A549 (cell line): ENCODE measurements around the gene RAD50. TPM values are rescaled to one million over a fixed set of nuclear protein-coding genes. Genes with fewer than 3 reads are reported as not detected.

ENCODE experiments used
- ATAC-seq, 2 experiments: fragments of 200-7000 bp in 1 of 2; fragments of >200 bp in 1 of 2; cut with Nextera tagmentation in 1 of 2; cut with Tn5 transposase in 1 of 2; 3 replicates each; pipeline versions ENCODE4 v1.8.0 to v1.9.1; 2018 to 2020; ENCODE audit warnings: mild to moderate bottlenecking in 1 of 2, moderate library complexity in 1 of 2
- CTCF ChIA-PET: fragments of 300-600 bp; sonication (Branson Sonifier 250); formaldehyde crosslinking; extraction: SDS; loops from one replicate; lab custom pipeline; 2021; ENCODE audit warnings: antibody characterized with exemption, inconsistent platforms; lab: Yijun Ruan, JAX
- POLR2A ChIA-PET: fragments of 350-600 bp; formaldehyde crosslinking; extraction: SDS; loops from one replicate; lab custom pipeline; 2021; ENCODE audit warnings: antibody characterized with exemption, inconsistent platforms; lab: Yijun Ruan, JAX
- DNase-seq, 2 experiments: peaks; one replicate each; pipeline versions ENCODE4 v3.0.0 to v3.0.0-alpha.2; 2011 to 2016; ENCODE audit warnings: low read depth in 1 of 2, low spot score in 1 of 2
- FAIRE-seq: peaks from 2 replicates; lab custom pipeline; 2011; peaks lifted over from hg19 to GRCh38; lab: Jason Lieb, UNC
- H3K27ac ChIP-seq, 2 experiments: fragments of >200 bp; sonication (Bioruptor Twin); formaldehyde crosslinking; 3 replicates each; pipeline ENCODE4 v1.5.1; 2016 to 2017
- H3K4me1 ChIP-seq: fragments of >200 bp; sonication (Bioruptor Twin); formaldehyde crosslinking; 3 replicates; pipeline ENCODE4 v1.6.1; 2016
- H3K4me2 ChIP-seq: fragments of >200 bp; sonication (Bioruptor Twin); formaldehyde crosslinking; 3 replicates; pipeline ENCODE4 v1.6.1; 2016
- H3K4me3 ChIP-seq: fragments of >200 bp; sonication (Bioruptor Twin); formaldehyde crosslinking; 3 replicates; pipeline ENCODE4 v1.5.1; 2016
- H3K9me3 ChIP-seq: fragments of >200 bp; sonication (Bioruptor Twin); formaldehyde crosslinking; 3 replicates; pipeline ENCODE4 v1.6.1; 2016
- CBX8 ChIP-seq: fragments of 200-600 bp; sonication (generic); IDR thresholded peaks from 2 replicates; pipeline ENCODE4 v1.6.1; 2016
- CHD2 ChIP-seq: fragments of 150-350 bp; IDR thresholded peaks from 2 replicates; pipeline ENCODE4 v1.6.1; 2014; ENCODE audit warnings: low read length; ENCODE audit not compliant: partially characterized antibody
- CHD4 ChIP-seq: fragments of 200-600 bp; sonication (generic); IDR thresholded peaks from 2 replicates; pipeline ENCODE4 v1.6.1; 2016; ENCODE audit warnings: antibody characterized with exemption, mild to moderate bottlenecking, borderline replicate concordance
- EHMT2 ChIP-seq: fragments of 200-600 bp; sonication (generic); IDR thresholded peaks from 2 replicates; pipeline ENCODE4 v1.6.1; 2016; ENCODE audit warnings: antibody characterized with exemption, low read depth, mild to moderate bottlenecking, moderate library complexity
- ESRRA ChIP-seq: fragments of 150-350 bp; IDR thresholded peaks from 2 replicates; pipeline ENCODE4 v1.6.1; 2014; ENCODE audit warnings: mild to moderate bottlenecking, low read length, borderline replicate concordance
- FOSL2 ChIP-seq, 2 experiments: fragments of 450-650 bp in 1 of 2; fragments of >200 bp in 1 of 2; sonication (Bioruptor Twin) in 1 of 2; formaldehyde crosslinking; IDR thresholded peaks; 2 replicates each; pipeline versions ENCODE4 v1.5.0 to v1.6.1; 2016 to 2020; ENCODE audit warnings: mild to moderate bottlenecking in 1 of 2, moderate library complexity in 1 of 2
- GATA3 ChIP-seq: IDR thresholded peaks from 2 replicates; pipeline ENCODE4 v1.6.1; 2012; ENCODE audit warnings: borderline replicate concordance
- HDAC2 ChIP-seq: fragments of 200-600 bp; sonication (generic); IDR thresholded peaks from 2 replicates; pipeline ENCODE4 v1.6.1; 2016
- JUN ChIP-seq, 2 experiments: fragments of >200 bp; sonication (Bioruptor Twin); formaldehyde crosslinking; IDR thresholded peaks; 2 replicates in 1 of 2; 3 replicates in 1 of 2; pipeline ENCODE4 v1.6.1; 2016 to 2017
- JUNB ChIP-seq: fragments of >200 bp; sonication (Bioruptor Twin); formaldehyde crosslinking; IDR thresholded peaks from 2 replicates; pipeline ENCODE4 v1.6.1; 2016
- KDM1A ChIP-seq: fragments of 200-600 bp; sonication (generic); IDR thresholded peaks from 2 replicates; pipeline ENCODE4 v1.6.1; 2016; ENCODE audit warnings: low read depth, mild to moderate bottlenecking
- KDM5A ChIP-seq: fragments of 200-600 bp; sonication (generic); IDR thresholded peaks from 2 replicates; pipeline ENCODE4 v1.6.1; 2016; ENCODE audit warnings: antibody characterized with exemption, mild to moderate bottlenecking
- MAFK ChIP-seq: fragments of 450-650 bp; IDR thresholded peaks from 2 replicates; pipeline ENCODE4 v1.6.1; 2014; ENCODE audit not compliant: partially characterized antibody
- NPAS2 ChIP-seq: fragments of 250-450 bp; sonication (Bioruptor Pico); IDR thresholded peaks from 2 replicates; pipeline ENCODE4 v1.8.0; 2022; ENCODE audit warnings: mild to moderate bottlenecking, moderate library complexity, borderline replicate concordance
- NR3C1 ChIP-seq: fragments of >200 bp; sonication (Bioruptor Twin); formaldehyde crosslinking; IDR thresholded peaks from 3 replicates; pipeline ENCODE4 v1.6.1; 2017
- RAD21 ChIP-seq, 2 experiments: fragments of >200 bp in 1 of 2; sonication (Bioruptor Twin) in 1 of 2; formaldehyde crosslinking in 1 of 2; IDR thresholded peaks in 1 of 2; conservative IDR thresholded peaks in 1 of 2; 2 replicates in 1 of 2; 3 replicates in 1 of 2; pipeline ENCODE4 v1.6.1; 2012 to 2018; ENCODE audit warnings: inconsistent platforms in 1 of 2
- RARB ChIP-seq: fragments of 250-450 bp; sonication (Bioruptor Pico); IDR thresholded peaks from 2 replicates; pipeline ENCODE4 v1.8.0; 2021; ENCODE audit warnings: mild to moderate bottlenecking, moderate library complexity
- RFX5 ChIP-seq: fragments of 450-650 bp; IDR thresholded peaks from 2 replicates; pipeline ENCODE4 v1.7.1; 2014; ENCODE audit warnings: antibody characterized with exemption, mild to moderate bottlenecking, moderate library complexity
- RNF2 ChIP-seq: fragments of 200-600 bp; sonication (generic); IDR thresholded peaks from 2 replicates; pipeline ENCODE4 v1.6.1; 2016; ENCODE audit warnings: low read depth, mild to moderate bottlenecking, antibody characterized with exemption, moderate library complexity, borderline replicate concordance
- SMC3 ChIP-seq: fragments of >200 bp; sonication (Bioruptor Twin); formaldehyde crosslinking; IDR thresholded peaks from 3 replicates; pipeline ENCODE4 v1.6.1; 2018; ENCODE audit warnings: inconsistent platforms
- SREBF2 ChIP-seq: fragments of 450-650 bp; IDR thresholded peaks from 2 replicates; pipeline ENCODE4 v1.6.1; 2014; ENCODE audit warnings: mild to moderate bottlenecking, moderate library complexity
- TFCP2L1 ChIP-seq: fragments of 250-450 bp; sonication (Bioruptor Pico); IDR thresholded peaks from 2 replicates; pipeline ENCODE4 v1.5.0; 2021; ENCODE audit warnings: mild to moderate bottlenecking
- TP53 ChIP-seq: fragments of 250-450 bp; sonication (Bioruptor Pico); IDR thresholded peaks from 2 replicates; pipeline ENCODE4 v1.5.0; 2021; ENCODE audit warnings: mild to moderate bottlenecking, moderate library complexity
- ZC3H11A ChIP-seq: fragments of 450-650 bp; IDR thresholded peaks from 2 replicates; pipeline ENCODE4 v1.6.1; 2014; ENCODE audit warnings: antibody characterized with exemption, mild to moderate bottlenecking
- ZFP36 ChIP-seq: fragments of 450-650 bp; IDR thresholded peaks from 2 replicates; pipeline ENCODE4 v1.6.1; 2014; ENCODE audit warnings: borderline replicate concordance; ENCODE audit not compliant: partially characterized antibody
- ZNF302 ChIP-seq: fragments of 250-450 bp; sonication (Bioruptor Pico); IDR thresholded peaks from 2 replicates; pipeline ENCODE4 v1.9.0; 2021; ENCODE audit warnings: inconsistent platforms, mild to moderate bottlenecking, moderate library complexity
- ZSCAN20 ChIP-seq: fragments of 250-450 bp; sonication (Bioruptor Pico); IDR thresholded peaks from 2 replicates; pipeline ENCODE4 v1.8.0; 2022; ENCODE audit warnings: mild to moderate bottlenecking, moderate library complexity
- WGBS: methylation state at CpG from one replicate; pipeline ENCODE4 v1.1.6; 2017; ENCODE audit errors: missing lambda C conversion rate; 5-methylcytosine and 5-hydroxymethylcytosine counted together
- polyA plus RNA-seq, 4 experiments: library from polyadenylated mRNA; depleted of rRNA in 3 of 4; stranded (reverse); fragments of >200 nt; fragmentation: RNase III in 1 of 4; extraction: RNeasy Plus Mini Kit Qiagen cat#74134 plus additional on column Dnase treatment in 1 of 4; gene quantifications; 2 replicates in 3 of 4; 3 replicates in 1 of 4; pipeline ENCODE4 v1.2.3, GENCODE V29; 2011 to 2017
- TF ChIP-seq, protein P1 (sequence below): fragments of 250-450 bp; sonication (Bioruptor Pico); IDR thresholded peaks from 2 replicates; pipeline ENCODE4 v1.5.0; 2021; ENCODE audit warnings: mild to moderate bottlenecking, moderate library complexity, borderline replicate concordance
- TF ChIP-seq, protein P2 (sequence below): fragments of 250-450 bp; sonication (Bioruptor Pico); IDR thresholded peaks from 2 replicates; pipeline ENCODE4 v1.5.0; 2020; ENCODE audit warnings: low read depth, mild to moderate bottlenecking, moderate library complexity
- TF ChIP-seq, protein P3 (sequence below): fragments of 450-650 bp; IDR thresholded peaks from 2 replicates; pipeline ENCODE4 v1.6.1; 2014; ENCODE audit warnings: antibody characterized with exemption
- TF ChIP-seq, protein P4 (sequence below): fragments of >200 bp; sonication (Bioruptor Twin); formaldehyde crosslinking; IDR thresholded peaks from 2 replicates; pipeline ENCODE4 v1.6.1; 2016

Gene RAD50
- polyA plus RNA-seq, 2 of the 4 experiments (the other 2 are of a cell fraction) = 39.6 to 81.5 TPM

DNA sequence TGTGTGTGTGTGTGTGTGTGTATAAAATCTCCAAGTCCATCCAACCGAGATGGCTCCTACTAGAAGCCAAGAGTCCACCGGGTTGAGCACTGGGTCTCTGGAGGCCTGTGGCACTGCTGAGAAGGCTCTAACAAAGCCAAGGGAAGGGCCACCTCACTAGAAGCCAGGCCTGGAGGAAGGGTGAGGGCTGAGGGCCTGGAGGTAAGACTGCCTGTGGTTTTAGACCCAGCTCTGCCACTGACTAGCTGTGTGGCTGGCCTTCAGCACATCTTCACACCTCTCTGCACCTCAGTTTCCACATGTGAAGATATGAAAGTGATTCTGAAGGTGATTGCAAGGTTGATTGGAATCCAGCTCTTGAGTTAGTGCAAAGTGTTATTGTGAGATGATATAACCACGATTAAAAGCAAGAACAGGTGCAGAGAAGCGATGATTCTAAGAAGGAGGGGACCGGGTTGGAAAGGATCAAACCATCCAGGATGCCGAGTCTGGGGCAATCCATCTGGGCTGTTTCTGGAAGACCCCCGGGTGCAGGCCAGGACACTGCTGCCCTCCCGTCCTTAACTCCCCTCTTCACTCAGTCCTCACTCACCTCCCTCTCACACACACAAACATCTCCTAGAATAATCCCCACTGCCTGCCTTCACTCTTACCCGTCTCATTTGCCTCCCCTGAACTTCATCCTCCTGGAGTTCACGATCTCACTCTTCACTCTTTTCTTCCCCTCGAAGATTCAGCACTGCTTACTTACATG is 119.3 kb downstream of the RAD50 start:
- no peak overlapping the region for H3K4me2 ChIP-seq
- ChIA-PET POLR2A (interaction anchor here (0.6 to 1.4 kb wide), 2 partner anchors 183 to 185 kb away, joined by 3 to 6 read pairs; partner anchors contain the start of gene IRF1), CTCF (interaction anchor here (0.7 to 4.2 kb wide), 10 partner anchors 11 to 150 kb away, joined by 3 to 37 read pairs (median 6); partner anchors contain the start of gene IL13)
- FAIRE-seq (no peak), DNase-seq (no peak)
- 90% methylated on average over 11 of the region's 11 CpGs for WGBS
- TF ChIP-seq RNF2 = no peak
- TF ChIP-seq TP53 (CRISPR knock-in tag) = no peak
- no peak for TF ChIP-seq NPAS2
- TF ChIP-seq ZFP36 = no peak
- TF ChIP-seq, protein P1, sequence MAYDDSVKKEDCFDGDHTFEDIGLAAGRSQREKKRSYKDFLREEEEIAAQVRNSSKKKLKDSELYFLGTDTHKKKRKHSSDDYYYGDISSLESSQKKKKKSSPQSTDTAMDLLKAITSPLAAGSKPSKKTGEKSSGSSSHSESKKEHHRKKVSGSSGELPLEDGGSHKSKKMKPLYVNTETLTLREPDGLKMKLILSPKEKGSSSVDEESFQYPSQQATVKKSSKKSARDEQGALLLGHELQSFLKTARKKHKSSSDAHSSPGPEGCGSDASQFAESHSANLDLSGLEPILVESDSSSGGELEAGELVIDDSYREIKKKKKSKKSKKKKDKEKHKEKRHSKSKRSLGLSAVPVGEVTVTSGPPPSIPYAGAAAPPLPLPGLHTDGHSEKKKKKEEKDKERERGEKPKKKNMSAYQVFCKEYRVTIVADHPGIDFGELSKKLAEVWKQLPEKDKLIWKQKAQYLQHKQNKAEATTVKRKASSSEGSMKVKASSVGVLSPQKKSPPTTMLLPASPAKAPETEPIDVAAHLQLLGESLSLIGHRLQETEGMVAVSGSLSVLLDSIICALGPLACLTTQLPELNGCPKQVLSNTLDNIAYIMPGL = no peak
- no peak for TF ChIP-seq SMC3
- TF ChIP-seq CHD4 = no peak
- no peak for TF ChIP-seq NR3C1
- no peak for TF ChIP-seq HDAC2
- no peak for TF ChIP-seq EHMT2
- TF ChIP-seq KDM5A = no peak
- no peak for TF ChIP-seq CBX8
- TF ChIP-seq GATA3 = no peak
- no peak for TF ChIP-seq RFX5
- TF ChIP-seq, protein P2, sequence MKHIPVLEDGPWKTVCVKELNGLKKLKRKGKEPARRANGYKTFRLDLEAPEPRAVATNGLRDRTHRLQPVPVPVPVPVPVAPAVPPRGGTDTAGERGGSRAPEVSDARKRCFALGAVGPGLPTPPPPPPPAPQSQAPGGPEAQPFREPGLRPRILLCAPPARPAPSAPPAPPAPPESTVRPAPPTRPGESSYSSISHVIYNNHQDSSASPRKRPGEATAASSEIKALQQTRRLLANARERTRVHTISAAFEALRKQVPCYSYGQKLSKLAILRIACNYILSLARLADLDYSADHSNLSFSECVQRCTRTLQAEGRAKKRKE = no peak
- TF ChIP-seq TFCP2L1 (CRISPR knock-in tag) = no peak
- TF ChIP-seq JUN (IDR thresholded peaks at IDR 0.05) = no peak
- no peak for TF ChIP-seq ESRRA
- TF ChIP-seq, all 56 proteins: peak for 0
- Histone ChIP-seq H3K4me1 (peaks cover 32% of the 10 kb centered on the region), H3K4me3 (no peak overlapping the region), H3K9me3 (no peaks in the 10 kb centered on the region), H3K27ac (0 out of 6 replicates have a peak overlapping the region, but pooled peaks of 1 of the 2 experiments have one; percentile 21)
- ATAC-seq = no peak

DNA sequence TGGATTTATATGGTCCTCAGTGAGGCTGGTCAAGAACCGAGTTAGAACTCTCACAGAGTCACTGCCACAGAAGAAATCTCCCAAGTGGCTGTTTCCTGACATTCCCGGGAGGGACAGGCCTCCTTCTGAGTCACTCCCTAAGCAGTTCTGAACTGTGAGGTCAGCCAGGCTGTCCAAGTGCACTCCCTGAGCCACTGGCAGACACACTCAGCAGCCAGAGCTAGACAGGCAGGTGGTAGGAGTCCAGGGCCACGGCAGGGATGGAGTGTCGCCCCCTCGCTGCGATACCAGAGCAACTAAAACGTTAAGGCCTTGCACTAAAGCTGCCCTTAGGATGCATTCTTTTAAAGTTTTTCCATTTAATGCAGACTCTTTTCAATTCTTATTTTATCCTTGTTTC is 120.4 kb downstream of the RAD50 start:
- peaks cover 32% of the 10 kb centered on the region for H3K4me1 ChIP-seq
- FAIRE-seq = no peak
- ChIA-PET CTCF (interaction anchor here (0.7 to 4.2 kb wide), 26 partner anchors 10 to 311 kb away, joined by 3 to 37 read pairs (median 4); partner anchors contain the start of gene IL13), POLR2A (interaction anchor here (1.4 kb wide), 1 partner anchor 186 kb away, joined by 3 read pairs; the partner anchor contains the start of gene IRF1)
- peak overlapping the region; percentile 45 for H3K4me2 ChIP-seq
- peak overlapping the region in 1 of 2 experiments; percentile 50; a peak in 2 of 6 replicates for H3K27ac ChIP-seq
- DNase-seq = peak; percentile 86 to 97
- WGBS = 4% methylated on average over 7 of the region's 7 CpGs
- H3K4me3 ChIP-seq = no peak overlapping the region
- peak; percentile 97 to 98 for ATAC-seq
- H3K9me3 ChIP-seq = no peaks in the 10 kb centered on the region
- TF ChIP-seq RAD21 (conservative IDR thresholded peaks at IDR 0.05 in 1 of 2, IDR thresholded peaks at IDR 0.05 in 1 of 2) (peak; percentile 54 to 55; a peak in 4 of 5 replicates), RFX5 (no peak), JUNB (no peak), SREBF2 (no peak), RARB (CRISPR knock-in tag) (no peak), MAFK (no peak), RNF2 (no peak), NPAS2 (no peak), KDM1A (no peak), ZSCAN20 (CRISPR knock-in tag) (no peak), JUN (IDR thresholded peaks at IDR 0.05) (no peak), FOSL2 (IDR thresholded peaks at IDR 0.05) (no peak), FOSL2 (CRISPR knock-in tag; IDR thresholded peaks at IDR 0.05) (peak; percentile 71), GATA3 (no peak), EHMT2 (no peak), CHD2 (no peak), SMC3 (peak; percentile 51), ZC3H11A (no peak), NR3C1 (no peak), ZNF302 (CRISPR knock-in tag) (no peak)
- TF ChIP-seq, protein P3, sequence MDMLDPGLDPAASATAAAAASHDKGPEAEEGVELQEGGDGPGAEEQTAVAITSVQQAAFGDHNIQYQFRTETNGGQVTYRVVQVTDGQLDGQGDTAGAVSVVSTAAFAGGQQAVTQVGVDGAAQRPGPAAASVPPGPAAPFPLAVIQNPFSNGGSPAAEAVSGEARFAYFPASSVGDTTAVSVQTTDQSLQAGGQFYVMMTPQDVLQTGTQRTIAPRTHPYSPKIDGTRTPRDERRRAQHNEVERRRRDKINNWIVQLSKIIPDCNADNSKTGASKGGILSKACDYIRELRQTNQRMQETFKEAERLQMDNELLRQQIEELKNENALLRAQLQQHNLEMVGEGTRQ = no peak
- TF ChIP-seq, protein P1 = no peak
- TF ChIP-seq, protein P4, sequence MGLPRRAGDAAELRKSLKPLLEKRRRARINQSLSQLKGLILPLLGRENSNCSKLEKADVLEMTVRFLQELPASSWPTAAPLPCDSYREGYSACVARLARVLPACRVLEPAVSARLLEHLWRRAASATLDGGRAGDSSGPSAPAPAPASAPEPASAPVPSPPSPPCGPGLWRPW = no peak
